HepG2 (cell line): ENCODE data around the gene RNASE7. TPM values are rescaled to one million over a fixed set of nuclear protein-coding genes. Genes with fewer than 3 reads are reported as not detected.
A peak's percentile ranks its signal among the peaks of the same experiment; 100 is the strongest.

Experiments used
- AKAP8 ChIP-seq: sonication (generic); formaldehyde crosslinking; IDR thresholded peaks from 2 replicates; pipeline ENCODE4 v1.5.1; 2020; ENCODE audit warnings: mild to moderate bottlenecking, missing genetic modification reagents
- ELF1 ChIP-seq: sonication (generic); formaldehyde crosslinking; IDR thresholded peaks from 2 replicates; pipeline ENCODE4 v1.4.0; 2020; ENCODE audit warnings: missing genetic modification reagents
- HNRNPLL ChIP-seq: fragments of 200-400 bp; formaldehyde crosslinking; IDR thresholded peaks from 2 replicates; pipeline ENCODE4 v1.6.1; 2017; ENCODE audit warnings: mild to moderate bottlenecking, low read depth, low read length; ENCODE audit not compliant: poor library complexity, severe bottlenecking
- NCOA5 ChIP-seq: sonication (generic); formaldehyde crosslinking; IDR thresholded peaks from 2 replicates; pipeline ENCODE4 v1.4.0; 2020; ENCODE audit warnings: missing genetic modification reagents
- PITX1 ChIP-seq: sonication (generic); formaldehyde crosslinking; IDR thresholded peaks from 2 replicates; pipeline ENCODE4 v1.5.1; 2020; ENCODE audit warnings: mild to moderate bottlenecking, missing genetic modification reagents
- PRPF4 ChIP-seq: fragments of 200-400 bp; formaldehyde crosslinking; IDR thresholded peaks from 2 replicates; pipeline ENCODE4 v1.6.1; 2016; ENCODE audit warnings: low read length, low read depth; ENCODE audit not compliant: poor library complexity, severe bottlenecking
- RBAK ChIP-seq: sonication (generic); formaldehyde crosslinking; IDR thresholded peaks from 2 replicates; pipeline ENCODE4 v1.5.1; 2020; ENCODE audit warnings: mild to moderate bottlenecking, missing genetic modification reagents
- SRY ChIP-seq: sonication (generic); formaldehyde crosslinking; IDR thresholded peaks from 2 replicates; pipeline ENCODE4 v1.8.0; 2022; ENCODE audit warnings: mild to moderate bottlenecking, missing genetic modification reagents
- ZBTB21 ChIP-seq: sonication (generic); formaldehyde crosslinking; IDR thresholded peaks from 2 replicates; pipeline ENCODE4 v1.4.0; 2020; ENCODE audit warnings: missing genetic modification reagents
- ZFP36L1 ChIP-seq: sonication (generic); formaldehyde crosslinking; IDR thresholded peaks from 2 replicates; pipeline ENCODE4 v1.8.0; 2022; ENCODE audit warnings: mild to moderate bottlenecking, missing genetic modification reagents, moderate library complexity
- ZNF354B ChIP-seq: sonication (generic); formaldehyde crosslinking; IDR thresholded peaks from 2 replicates; pipeline ENCODE4 v1.8.0; 2022; ENCODE audit warnings: mild to moderate bottlenecking, missing genetic modification reagents
- ZNF605 ChIP-seq: sonication (generic); formaldehyde crosslinking; IDR thresholded peaks from 2 replicates; pipeline ENCODE4 v1.8.0; 2022; ENCODE audit warnings: mild to moderate bottlenecking, missing genetic modification reagents
- ZNF891 ChIP-seq: sonication (generic); formaldehyde crosslinking; IDR thresholded peaks from 2 replicates; pipeline ENCODE4 v1.5.0; 2020; ENCODE audit warnings: mild to moderate bottlenecking, missing genetic modification reagents
- ZSCAN20 ChIP-seq: sonication (generic); formaldehyde crosslinking; IDR thresholded peaks from 2 replicates; pipeline ENCODE4 v1.4.0; 2020; ENCODE audit warnings: missing genetic modification reagents, mild to moderate bottlenecking, borderline replicate concordance
- ZSCAN31 ChIP-seq: sonication (generic); formaldehyde crosslinking; IDR thresholded peaks from 2 replicates; pipeline ENCODE4 v1.5.0; 2020; ENCODE audit warnings: low read depth, mild to moderate bottlenecking, missing genetic modification reagents
- polyA plus RNA-seq, 8 experiments: library from polyadenylated mRNA; depleted of rRNA in 3 of 8; stranded (reverse) in 7 of 8; unstranded in 1 of 8; fragments of >200 nt; fragmentation: Illumina TruSeq in 4 of 8; extraction: Trizol in 4 of 8; gene quantifications; 2 replicates each; pipeline versions ENCODE4 v1.2.1 to v1.2.3, GENCODE V29; 2011 to 2016; ENCODE audit warnings: low read depth in 4 of 8, missing spikeins in 1 of 8, mixed read lengths in 1 of 8; ENCODE audit not compliant: insufficient read depth in 1 of 8
- total RNA-seq, 5 experiments: library from RNA; depleted of rRNA; stranded (reverse); fragments of >200 nt; fragmentation: Illumina TruSeq; extraction: Trizol; gene quantifications; 2 replicates each; pipeline ENCODE4 v1.2.3, GENCODE V29; 2016; ENCODE audit warnings: low read depth in 1 of 5
- TF ChIP-seq, protein P1 (sequence below): sonication (generic); formaldehyde crosslinking; IDR thresholded peaks from 2 replicates; pipeline ENCODE4 v1.8.1; 2023; ENCODE audit warnings: mild to moderate bottlenecking, missing genetic modification reagents
- TF ChIP-seq, protein P2 (sequence below): sonication (generic); formaldehyde crosslinking; IDR thresholded peaks from 2 replicates; pipeline ENCODE4 v1.9.0; 2022; ENCODE audit warnings: low read depth, missing genetic modification reagents
- TF ChIP-seq, protein P3 (sequence below): sonication (generic); formaldehyde crosslinking; IDR thresholded peaks from 2 replicates; pipeline ENCODE4 v1.4.0; 2020; ENCODE audit warnings: missing genetic modification reagents
- TF ChIP-seq, protein P4 (sequence below): sonication (generic); formaldehyde crosslinking; IDR thresholded peaks from 2 replicates; pipeline ENCODE4 v1.5.1; 2020; ENCODE audit warnings: mild to moderate bottlenecking, missing genetic modification reagents

The RNASE7 gene
- total and polyA plus RNA-seq, 2 of the 13 experiments (the other 11 are each of a cell fraction or from before 2014, with no cell fraction given): 0.04 TPM; not detected in 1

DNA sequence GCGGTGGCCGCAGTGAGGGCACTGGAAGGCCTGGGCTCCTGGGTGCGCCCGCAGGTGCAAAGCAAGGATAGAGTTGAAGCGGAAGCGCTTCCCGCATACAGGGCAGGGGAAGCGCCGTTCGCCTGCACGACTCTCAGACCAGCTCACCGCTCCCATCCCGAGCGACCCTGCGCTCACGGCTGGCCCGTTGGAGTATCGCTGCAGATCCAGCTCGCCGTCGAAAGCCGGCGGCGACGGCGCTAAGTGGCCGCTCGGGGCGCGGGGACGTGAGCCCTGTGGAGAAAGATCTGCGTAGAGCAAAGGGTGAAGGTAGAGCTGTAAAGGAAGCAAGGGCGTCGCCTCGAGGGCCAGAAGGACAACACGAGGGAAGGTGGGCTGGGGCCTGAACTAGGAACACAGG is 50.9 kb downstream of the RNASE7 start (continued):
- no peak for TF ChIP-seq ZNF605 (CRISPR knock-in tag)
- 0 out of 2 replicates have a peak, but pooled peaks have one; percentile 21 for TF ChIP-seq NCOA5 (CRISPR knock-in tag)
- peak; percentile 42 for TF ChIP-seq PRPF4
- TF ChIP-seq ZSCAN31 (CRISPR knock-in tag): no peak
- no peak for TF ChIP-seq SRY
- TF ChIP-seq AKAP8: 0 out of 2 replicates have a peak, but pooled peaks have one; percentile 11
- TF ChIP-seq, protein P1, sequence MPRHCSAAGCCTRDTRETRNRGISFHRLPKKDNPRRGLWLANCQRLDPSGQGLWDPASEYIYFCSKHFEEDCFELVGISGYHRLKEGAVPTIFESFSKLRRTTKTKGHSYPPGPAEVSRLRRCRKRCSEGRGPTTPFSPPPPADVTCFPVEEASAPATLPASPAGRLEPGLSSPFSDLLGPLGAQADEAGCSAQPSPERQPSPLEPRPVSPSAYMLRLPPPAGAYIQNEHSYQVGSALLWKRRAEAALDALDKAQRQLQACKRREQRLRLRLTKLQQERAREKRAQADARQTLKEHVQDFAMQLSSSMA (CRISPR knock-in tag): peak; percentile 69; the same call in 1 of the 2 replicates
- TF ChIP-seq ZNF354B (CRISPR knock-in tag): no peak
- TF ChIP-seq PITX1 (CRISPR knock-in tag): no peak
- TF ChIP-seq ELF1: no peak
- no peak for TF ChIP-seq HNRNPLL
- no peak for TF ChIP-seq ZNF891 (CRISPR knock-in tag)
- TF ChIP-seq, protein P2, sequence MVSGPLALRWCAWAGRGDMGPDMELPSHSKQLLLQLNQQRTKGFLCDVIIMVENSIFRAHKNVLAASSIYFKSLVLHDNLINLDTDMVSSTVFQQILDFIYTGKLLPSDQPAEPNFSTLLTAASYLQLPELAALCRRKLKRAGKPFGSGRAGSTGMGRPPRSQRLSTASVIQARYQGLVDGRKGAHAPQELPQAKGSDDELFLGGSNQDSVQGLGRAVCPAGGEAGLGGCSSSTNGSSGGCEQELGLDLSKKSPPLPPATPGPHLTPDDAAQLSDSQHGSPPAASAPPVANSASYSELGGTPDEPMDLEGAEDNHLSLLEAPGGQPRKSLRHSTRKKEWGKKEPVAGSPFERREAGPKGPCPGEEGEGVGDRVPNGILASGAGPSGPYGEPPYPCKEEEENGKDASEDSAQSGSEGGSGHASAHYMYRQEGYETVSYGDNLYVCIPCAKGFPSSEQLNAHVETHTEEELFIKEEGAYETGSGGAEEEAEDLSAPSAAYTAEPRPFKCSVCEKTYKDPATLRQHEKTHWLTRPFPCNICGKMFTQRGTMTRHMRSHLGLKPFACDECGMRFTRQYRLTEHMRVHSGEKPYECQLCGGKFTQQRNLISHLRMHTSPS: 0 out of 2 replicates have a peak, but pooled peaks have one; percentile 12
- TF ChIP-seq, protein P3, sequence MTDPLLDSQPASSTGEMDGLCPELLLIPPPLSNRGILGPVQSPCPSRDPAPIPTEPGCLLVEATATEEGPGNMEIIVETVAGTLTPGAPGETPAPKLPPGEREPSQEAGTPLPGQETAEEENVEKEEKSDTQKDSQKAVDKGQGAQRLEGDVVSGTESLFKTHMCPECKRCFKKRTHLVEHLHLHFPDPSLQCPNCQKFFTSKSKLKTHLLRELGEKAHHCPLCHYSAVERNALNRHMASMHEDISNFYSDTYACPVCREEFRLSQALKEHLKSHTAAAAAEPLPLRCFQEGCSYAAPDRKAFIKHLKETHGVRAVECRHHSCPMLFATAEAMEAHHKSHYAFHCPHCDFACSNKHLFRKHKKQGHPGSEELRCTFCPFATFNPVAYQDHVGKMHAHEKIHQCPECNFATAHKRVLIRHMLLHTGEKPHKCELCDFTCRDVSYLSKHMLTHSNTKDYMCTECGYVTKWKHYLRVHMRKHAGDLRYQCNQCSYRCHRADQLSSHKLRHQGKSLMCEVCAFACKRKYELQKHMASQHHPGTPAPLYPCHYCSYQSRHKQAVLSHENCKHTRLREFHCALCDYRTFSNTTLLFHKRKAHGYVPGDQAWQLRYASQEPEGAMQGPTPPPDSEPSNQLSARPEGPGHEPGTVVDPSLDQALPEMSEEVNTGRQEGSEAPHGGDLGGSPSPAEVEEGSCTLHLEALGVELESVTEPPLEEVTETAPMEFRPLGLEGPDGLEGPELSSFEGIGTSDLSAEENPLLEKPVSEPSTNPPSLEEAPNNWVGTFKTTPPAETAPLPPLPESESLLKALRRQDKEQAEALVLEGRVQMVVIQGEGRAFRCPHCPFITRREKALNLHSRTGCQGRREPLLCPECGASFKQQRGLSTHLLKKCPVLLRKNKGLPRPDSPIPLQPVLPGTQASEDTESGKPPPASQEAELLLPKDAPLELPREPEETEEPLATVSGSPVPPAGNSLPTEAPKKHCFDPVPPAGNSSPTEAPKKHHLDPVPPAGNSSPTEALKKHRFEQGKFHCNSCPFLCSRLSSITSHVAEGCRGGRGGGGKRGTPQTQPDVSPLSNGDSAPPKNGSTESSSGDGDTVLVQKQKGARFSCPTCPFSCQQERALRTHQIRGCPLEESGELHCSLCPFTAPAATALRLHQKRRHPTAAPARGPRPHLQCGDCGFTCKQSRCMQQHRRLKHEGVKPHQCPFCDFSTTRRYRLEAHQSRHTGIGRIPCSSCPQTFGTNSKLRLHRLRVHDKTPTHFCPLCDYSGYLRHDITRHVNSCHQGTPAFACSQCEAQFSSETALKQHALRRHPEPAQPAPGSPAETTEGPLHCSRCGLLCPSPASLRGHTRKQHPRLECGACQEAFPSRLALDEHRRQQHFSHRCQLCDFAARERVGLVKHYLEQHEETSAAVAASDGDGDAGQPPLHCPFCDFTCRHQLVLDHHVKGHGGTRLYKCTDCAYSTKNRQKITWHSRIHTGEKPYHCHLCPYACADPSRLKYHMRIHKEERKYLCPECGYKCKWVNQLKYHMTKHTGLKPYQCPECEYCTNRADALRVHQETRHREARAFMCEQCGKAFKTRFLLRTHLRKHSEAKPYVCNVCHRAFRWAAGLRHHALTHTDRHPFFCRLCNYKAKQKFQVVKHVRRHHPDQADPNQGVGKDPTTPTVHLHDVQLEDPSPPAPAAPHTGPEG (CRISPR knock-in tag): no peak
- TF ChIP-seq ZBTB21 (CRISPR knock-in tag): no peak
- no peak for TF ChIP-seq ZSCAN20 (CRISPR knock-in tag)
- TF ChIP-seq, protein P4, sequence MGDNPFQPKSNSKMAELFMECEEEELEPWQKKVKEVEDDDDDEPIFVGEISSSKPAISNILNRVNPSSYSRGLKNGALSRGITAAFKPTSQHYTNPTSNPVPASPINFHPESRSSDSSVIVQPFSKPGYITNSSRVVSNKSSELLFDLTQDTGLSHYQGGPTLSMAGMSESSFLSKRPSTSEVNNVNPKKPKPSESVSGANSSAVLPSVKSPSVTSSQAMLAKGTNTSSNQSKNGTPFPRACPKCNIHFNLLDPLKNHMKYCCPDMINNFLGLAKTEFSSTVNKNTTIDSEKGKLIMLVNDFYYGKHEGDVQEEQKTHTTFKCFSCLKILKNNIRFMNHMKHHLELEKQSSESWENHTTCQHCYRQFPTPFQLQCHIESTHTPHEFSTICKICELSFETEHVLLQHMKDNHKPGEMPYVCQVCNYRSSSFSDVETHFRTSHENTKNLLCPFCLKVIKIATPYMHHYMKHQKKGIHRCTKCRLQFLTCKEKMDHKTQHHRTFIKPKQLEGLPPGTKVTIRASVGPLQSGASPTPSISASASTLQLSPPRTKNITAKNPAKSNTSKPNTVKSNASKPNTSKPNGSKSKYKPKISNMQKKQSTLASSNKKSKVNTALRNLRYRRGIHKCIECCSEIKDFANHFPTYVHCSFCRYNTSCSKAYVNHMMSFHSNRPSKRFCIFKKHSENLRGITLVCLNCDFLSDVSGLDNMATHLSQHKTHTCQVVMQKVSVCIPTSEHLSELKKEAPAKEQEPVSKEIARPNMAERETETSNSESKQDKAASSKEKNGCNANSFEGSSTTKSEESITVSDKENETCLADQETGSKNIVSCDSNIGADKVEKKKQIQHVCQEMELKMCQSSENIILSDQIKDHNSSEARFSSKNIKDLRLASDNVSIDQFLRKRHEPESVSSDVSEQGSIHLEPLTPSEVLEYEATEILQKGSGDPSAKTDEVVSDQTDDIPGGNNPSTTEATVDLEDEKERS: 0 out of 2 replicates have a peak, but pooled peaks have one; percentile 2
- no peak for TF ChIP-seq ZFP36L1
- TF ChIP-seq RBAK (CRISPR knock-in tag): no peak
